ENCODE results near the gene PIAS2.
A peak's percentile ranks its signal among the peaks of the same experiment; 100 is the strongest.
"Not testable (repeated sequence)": the region's sequence is repeated elsewhere in the genome, so short reads cannot be mapped to it uniquely, and the experiment has no call there.

PIAS2 gene

DNA sequence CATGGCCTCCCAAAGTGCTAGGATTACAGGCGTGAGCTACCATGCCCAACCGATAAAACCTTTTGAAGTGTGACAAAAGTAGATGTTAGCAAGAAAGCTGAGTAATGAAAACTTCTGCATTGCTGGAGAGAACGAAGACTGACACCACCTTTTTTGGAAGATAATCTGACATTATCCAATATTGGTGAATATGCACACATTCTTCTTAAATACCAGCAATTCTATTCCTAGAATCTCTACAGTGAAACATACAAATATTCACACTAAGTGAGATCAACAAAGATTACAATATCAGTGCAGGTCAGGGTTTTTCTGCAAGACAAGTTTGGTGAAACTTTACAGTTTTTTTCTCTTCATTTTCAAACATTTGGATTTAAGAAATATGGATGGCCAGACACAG lies 7.8 kb downstream of the PIAS2 start:
- DNase-seq (ENCODE audit: low read depth, low spot score) = no peak

DNA sequence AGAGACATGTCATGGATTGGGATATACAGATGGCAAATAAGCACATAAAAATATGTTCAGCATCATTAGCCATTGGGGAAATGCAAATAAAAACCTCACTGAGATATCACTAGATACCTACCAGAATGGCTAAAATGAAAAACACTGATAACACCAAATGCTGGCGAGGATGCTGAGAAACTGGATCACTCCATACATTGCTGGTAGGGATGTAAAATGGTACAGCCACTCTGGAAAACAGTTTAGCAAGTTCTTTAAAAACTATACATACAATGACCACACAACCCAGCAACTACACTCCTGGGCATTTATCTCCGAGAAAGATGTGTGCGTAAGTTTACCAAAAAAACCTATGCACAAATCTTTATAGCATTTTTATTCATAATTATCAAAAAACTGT lies 13.9 kb downstream of the PIAS2 start:
- DNase-seq (ENCODE audit: low read depth, low spot score) = no peak

DNA sequence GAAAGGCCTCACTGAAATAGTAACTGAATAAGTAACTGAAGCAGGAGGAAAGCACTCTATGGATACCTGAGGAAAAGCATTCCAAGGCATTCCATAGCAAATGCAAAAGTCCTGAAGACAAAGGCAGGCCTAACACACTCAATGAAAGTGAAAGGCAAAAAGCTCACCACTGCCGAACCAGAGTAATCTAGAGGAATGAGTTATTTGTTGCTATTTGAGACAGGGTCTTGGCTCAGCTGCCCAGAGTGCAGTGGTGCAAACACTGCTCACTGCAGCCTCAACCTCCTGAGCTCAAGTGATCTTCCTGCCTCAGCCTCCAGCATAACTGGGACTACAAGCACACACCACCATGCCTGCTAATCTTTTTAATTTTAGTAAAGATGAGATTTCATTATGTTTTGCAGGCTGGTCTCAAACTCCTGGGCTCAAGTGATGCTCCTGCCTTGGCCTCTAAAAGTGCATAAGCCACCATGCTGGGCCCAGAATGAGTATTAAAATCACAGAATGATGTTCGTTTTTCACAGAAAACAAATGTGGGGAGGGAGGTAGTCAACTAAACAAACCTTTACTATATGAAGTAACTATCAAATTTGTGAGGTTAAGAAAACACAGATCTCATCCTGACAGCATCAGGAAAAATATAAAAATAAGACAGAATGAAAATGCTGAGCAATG lies 17.9 kb downstream of the PIAS2 start:
- DNase-seq (ENCODE audit: low read depth, low spot score) = peak; percentile 71

DNA sequence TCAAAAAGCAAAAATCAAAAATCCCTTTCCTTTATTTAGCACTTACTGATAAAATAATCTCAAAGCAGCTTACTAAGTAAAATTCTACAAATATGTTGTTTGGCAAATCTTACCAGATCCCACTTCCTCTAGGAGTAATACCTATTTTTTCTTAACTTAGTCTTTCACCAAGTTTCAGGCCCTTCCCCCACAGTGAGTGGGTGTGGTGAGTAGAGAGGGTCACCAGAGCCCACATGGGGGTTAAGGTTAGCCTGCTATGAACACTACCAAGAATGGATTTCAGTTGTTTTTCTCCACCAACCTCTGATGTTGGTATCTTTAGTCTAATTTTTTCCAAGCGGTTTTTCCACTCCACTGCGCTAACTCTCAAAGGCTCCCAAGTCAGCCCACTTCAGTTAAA lies 23.2 kb downstream of the PIAS2 start:
- DNase-seq (ENCODE audit: low read depth, low spot score) = no peak

DNA sequence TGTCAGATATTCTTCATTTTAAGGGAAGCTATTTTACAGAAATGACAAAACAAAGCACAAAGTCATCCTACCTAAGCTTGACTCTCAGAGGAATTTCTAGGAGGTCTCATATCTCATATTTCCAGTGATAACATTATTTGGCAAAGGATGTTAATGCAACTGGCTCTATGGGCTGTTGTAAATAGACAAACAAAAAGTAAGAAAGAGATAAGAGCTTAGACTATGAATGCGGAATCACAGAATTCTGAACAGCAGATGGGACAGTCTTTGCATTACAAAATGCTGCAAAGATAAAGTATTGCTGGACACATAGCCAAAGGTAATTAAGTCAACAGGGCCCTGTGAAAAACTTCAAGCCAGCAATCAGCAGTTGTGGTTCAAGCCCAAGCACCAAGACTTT lies 23.9 kb downstream of the PIAS2 start:
- no peak for DNase-seq (ENCODE audit: low read depth, low spot score)

DNA sequence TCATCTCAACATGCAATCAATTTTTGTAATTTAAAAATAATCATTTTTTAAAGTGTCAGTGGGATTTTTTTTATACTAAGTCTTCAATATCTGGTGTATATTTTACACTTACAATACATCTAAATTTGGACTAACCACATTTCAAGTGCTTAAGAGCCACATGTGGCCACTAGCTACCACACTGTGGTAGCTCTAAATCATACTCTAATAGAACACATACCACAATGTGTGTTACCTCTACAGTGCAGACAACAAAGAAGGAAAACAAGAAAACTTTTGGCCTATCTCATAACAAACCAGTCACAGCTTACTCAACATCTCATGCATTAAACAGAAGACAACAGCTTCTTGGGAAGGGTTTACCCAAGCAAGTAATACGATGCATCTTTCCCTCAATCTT lies 24.5 kb downstream of the PIAS2 start:
- DNase-seq (ENCODE audit: low read depth, low spot score) = no peak

DNA sequence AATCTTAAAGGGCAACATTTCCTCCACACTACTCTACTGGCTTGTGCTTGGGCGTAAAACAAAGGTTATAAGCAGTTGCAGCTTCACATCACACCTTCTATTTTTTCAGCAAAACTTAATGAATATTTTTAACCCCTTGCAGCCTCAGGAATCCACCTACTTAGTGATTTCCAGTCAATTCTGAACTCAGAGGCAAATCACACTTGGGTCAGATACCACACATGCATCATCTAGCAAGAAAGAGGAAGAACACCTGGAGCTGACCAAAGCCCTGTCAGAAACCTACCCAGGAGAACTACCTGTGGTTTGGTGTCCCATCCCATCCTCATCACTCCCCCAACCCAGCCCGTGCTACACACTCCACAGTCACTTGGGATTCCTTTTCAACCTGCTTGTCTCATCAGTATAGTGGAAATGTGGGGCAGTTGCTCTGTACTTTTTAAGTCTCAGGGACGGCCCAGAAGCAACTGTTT lies 25.5 kb downstream of the PIAS2 start:
- no peak for DNase-seq (ENCODE audit: low read depth, low spot score)

DNA sequence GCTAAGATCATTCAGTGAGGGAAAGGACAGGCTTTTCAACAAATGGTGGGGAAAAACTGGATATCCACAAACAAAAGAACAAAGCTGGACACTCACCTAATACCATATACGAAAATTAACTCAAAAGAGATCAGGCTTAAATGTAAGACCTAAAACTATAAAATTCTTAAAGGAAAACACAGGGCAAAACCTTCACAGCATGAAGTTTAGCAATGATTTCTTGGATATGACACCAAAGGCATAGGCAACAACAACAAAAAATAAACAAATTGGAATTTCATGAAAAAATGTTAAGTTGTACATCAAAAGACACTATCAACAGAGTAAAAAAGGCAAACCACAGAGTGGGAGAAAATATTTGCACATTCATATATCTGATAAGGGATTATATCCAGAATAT lies 28.3 kb downstream of the PIAS2 start:
- DNase-seq (ENCODE audit: low read depth, low spot score) = no peak

DNA sequence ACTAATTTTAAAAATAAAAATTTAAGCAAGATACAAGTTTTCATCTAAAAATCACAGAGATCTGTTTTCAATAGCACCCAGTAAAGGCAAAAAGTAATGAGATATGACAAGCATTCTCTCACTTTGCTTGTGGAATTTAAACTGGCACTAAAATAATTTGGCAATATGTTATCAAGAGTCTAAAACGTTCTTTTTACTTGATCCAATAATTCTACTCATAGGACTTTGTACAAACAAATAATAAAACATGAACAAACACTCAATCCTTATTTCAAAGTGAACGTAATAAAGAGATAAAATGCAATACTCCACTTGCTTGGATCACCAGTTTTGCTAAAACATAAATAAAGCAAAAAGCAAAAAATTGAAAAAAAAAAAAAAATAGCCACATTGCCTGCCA lies 30.4 kb downstream of the PIAS2 start:
- no peak for DNase-seq (ENCODE audit: low read depth, low spot score)

DNA sequence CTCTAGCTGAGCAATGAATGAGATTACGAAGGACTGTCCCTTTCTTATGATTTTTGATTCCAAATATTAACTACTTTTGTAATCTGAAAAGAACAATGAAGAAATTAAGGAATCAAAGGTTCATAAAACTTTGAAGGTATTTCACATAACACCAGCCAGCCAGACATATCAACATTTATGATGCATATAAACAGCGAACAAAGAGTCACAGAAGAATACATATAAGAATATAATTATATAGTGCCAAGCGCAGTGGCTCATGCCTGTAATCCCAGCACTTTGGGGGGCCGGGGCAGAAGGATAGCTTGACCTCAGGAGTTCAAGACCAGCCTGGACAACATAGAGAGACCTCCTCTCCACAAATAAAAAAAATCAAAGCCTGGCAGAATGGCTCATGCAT lies 34.1 kb downstream of the PIAS2 start:
- DNase-seq (ENCODE audit: low read depth, low spot score) = no peak

DNA sequence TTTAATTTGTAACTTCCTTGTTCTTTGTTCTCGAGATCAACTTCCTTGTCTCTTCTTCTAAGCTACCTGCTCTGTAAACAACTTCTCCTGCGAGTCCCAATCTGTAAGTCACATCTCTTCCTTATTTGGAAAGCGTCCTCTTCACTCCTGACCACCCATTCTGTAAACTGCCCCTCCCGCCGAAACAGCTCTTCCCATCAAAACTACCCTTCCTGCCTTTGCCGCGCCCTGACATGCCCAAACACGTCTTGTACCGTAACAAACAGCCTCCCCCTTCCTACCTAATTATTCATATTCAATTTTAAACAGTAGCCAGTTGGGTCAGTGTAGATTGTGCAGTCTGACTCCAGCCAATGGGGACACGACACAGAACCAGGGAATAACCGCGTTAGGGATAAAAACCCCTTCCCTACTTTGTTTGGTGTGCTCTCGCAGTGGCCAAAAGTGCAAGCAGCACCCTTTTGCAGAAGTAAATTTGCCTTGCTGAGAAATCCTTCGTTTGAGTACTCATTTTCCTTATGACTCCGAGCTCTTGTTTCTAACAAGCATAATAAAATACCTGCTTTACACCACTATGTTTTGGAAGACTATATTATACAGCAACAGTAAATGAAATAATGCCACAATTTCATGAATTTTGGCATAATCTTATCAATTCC lies 39.8 kb downstream of the PIAS2 start:
- no peak for DNase-seq (ENCODE audit: low read depth, low spot score)

DNA sequence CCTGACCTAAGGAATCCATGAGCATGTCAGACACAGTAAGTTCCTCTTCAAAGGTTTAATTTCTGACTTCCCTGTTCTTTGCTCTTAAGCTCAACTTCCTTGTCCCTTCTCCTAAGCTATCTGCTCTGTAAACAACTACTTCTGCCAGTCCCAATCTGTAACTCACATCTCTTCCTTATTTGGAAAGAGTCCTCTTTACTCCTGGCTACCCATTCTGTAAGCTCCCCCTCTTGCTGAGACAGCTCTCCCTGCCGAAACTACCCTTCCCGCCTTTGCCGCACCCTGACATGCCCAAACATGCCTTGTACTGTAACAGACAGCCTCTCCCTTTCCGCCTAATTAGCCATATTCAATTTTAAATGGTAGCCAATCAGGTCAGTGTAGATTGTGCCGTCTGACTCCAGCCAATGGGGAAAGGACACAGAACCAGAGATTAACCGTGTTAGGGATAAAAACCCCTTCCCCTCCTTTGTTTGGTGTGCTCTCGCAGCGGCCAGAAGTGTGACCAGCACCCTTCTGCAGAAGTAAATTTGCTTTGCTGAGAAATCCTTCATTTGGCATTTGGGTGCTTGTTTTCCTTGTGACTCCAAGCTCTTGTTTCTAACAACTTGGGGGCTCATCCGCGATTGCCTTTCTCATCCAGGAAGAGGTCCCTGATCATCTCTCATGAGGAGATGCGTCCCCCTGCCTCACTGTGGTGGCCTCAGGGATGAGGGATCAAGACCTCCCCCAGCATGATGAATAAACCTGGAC lies 49.0 kb downstream of the PIAS2 start:
- no peak for DNase-seq (ENCODE audit: low read depth, low spot score)

DNA sequence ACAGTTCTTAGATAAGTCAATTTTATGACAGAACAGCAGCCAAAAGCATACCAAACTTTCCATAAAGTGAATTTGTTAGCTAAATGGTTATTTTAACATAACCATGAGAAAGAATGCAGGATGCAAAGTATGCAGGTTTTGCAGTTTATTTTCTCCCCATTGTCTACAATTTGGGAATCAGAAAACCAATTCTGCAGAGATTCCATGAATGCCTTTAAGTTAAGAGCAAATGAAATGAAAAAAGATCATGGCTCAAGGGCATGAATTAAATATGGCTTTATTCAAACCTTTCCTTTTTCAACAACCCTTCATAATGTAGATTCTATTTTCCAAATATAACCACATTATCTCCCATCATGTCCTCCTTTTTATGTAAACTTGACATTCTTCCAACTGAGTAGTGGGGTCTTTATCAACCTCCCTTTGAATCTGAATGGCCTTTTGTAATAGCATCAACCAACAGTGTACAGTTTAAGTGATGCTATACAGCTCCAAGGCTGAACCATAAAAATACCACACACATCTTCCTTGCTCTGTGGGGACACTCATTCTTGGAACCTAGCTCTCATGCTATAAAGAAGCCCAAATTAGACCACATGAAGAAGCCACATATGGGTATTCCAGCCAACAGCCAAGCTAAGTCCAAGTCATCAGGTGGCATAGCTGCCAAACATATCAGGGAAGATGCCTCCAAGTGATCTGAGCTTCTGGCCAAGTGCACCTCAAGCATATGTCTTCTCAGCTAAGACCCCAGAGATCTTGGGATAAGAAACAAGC lies 49.8 kb downstream of the PIAS2 start:
- DNase-seq (ENCODE audit: low read depth, low spot score) = no peak

DNA sequence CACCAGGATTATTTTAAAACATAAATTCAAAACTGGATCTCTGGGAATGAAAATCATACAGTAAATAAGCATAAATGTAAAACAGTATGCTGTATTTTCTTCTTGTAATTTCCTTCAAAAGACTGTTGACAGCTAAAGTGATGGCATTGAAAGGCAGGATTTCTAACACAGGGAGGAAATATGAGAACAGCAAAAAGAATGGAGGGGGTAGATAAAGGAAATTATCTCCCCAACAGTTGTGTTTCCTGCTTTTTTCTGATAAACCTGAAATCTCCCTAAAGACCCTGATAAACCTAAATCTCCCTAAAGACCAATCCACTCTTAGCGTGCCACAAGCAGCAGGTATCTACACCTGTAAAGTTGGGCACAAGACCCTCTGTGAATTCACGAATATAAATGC lies 50.8 kb downstream of the PIAS2 start:
- no peak for DNase-seq (ENCODE audit: low read depth, low spot score)

DNA sequence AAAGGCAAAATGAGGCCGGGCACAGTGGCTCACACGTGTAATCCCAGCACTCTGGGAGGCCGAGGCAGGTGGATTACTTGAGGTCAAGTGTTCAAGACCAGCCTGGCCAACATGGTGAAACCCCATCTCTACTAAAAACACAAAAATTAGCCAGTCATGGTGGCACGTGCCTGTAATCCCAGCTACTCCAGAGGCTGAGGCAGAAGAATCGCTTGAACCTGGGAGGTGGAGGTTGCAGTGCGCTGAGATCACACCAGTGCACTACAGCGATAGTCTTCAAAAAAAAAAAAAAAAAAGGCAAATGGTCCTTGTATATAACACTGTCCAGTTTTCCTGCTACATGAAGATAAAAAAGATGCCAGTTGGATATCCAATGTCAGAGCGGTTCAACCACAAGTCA lies 52.1 kb downstream of the PIAS2 start:
- not testable (repeated sequence) for DNase-seq (ENCODE audit: low read depth, low spot score)

DNA sequence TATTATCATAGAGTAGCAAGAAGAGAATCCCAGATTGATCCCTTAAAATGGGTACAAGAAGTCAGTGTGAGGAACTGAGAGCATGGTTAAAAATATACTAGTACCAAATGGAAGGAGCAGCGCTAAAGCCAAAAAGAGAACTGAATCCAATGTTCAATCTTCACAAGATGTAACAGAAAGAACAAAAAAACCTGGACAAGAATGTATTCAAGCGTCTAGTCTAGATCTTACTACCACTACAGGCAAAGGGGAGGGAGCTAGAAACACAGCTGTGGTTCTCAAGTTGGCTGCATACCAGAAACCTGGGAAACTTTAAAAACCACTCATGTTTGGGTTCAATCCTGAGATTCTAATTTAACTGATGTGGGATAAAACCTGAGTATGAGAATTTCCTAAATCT lies 57.5 kb downstream of the PIAS2 start:
- DNase-seq (ENCODE audit: low read depth, low spot score) = no peak

DNA sequence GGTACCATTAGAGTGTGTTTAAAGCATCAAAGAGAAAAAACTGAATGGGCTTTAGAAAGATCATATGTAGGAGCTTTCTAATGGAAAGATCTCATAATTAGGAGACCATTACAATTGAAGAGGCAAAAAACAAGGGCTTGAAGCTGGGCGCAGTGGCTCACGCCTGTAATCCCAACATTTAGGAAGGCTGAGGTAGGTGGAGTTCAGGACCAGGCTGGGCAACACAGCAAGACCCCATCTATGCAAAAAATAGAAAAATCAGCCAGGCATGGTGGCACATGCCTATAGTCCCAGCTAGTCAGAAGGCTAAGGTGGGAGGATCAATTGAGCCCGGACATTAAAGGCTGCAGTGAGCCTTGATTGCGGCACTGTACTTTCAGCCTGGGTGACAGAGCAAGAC lies 59.0 kb downstream of the PIAS2 start:
- DNase-seq (ENCODE audit: low read depth, low spot score) = no peak

DNA sequence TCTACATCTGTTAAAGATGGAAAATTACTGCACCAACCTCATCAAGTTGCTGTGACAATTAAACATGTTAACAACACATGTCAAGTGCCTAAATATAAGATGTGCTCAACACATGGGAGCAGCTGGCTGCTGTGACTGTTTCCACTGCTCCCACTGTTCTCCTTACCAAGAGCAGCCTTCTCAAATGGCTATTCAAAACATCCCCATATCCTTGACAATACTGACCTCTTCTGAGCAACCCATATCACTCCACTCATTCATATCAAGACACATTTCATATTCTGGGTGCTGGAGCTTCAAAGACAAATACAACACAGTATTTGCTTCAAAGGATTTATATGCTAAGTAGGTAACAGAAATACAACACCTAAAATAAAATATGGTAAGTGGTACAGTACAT lies 60.3 kb downstream of the PIAS2 start:
- no peak for DNase-seq (ENCODE audit: low read depth, low spot score)

DNA sequence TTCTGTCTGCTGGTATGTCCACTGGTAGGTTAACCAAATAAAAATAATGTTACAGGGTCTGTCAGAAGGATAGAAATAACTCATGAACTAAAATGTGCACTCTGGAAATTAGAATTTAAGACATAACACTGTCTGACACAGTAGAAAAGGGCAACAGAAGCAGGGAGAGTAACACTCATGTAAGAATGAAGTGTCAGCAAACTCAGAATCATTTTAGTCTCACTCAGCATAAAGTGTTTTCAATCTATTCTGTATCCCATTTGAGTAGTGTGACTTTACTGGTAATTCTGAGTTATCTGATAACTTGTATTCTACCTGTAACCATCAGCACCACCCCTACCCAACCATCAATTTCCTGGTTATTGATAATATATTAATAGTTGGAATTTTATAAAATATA lies 68.3 kb downstream of the PIAS2 start:
- no peak for DNase-seq (ENCODE audit: low read depth, low spot score)

DNA sequence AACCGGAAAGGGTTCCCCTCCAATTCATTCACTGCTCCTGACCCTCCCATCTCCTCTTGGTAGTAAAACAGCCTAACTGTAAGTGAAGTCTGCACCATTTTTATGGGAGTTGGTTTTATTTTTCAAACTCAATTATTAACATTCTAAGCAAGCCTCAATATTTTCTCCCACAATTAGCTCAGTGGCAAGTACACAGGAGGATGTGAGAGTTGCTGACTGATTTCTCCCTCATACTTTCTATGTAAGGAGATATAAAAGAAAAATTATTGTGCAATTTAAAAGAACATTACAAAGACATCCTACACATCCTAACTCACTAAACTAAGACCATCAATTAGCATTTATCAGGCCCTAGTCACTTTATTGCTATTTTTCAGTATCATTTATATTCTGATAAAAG lies 73.9 kb downstream of the PIAS2 start:
- no peak for DNase-seq (ENCODE audit: low read depth, low spot score)

DNA sequence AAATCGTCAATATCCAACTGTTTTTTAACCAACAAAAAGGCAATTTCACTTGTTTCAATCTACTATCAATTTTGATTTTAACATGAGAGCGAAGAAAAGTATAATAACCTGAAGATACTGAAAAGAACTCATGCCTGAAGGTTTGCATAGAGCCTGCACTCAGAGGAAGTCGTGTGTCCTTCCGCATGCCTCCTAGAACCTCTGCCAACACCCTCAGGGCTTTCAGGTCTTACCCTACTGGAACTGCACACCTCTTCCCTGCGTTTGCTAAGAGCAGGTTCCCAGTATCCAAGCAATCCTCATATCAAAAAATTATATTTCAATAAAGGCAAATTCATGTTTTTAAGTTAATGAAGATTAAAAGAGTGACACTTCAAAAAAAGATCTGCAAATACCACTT lies 74.7 kb downstream of the PIAS2 start:
- DNase-seq (ENCODE audit: low read depth, low spot score) = peak; percentile 1

DNA sequence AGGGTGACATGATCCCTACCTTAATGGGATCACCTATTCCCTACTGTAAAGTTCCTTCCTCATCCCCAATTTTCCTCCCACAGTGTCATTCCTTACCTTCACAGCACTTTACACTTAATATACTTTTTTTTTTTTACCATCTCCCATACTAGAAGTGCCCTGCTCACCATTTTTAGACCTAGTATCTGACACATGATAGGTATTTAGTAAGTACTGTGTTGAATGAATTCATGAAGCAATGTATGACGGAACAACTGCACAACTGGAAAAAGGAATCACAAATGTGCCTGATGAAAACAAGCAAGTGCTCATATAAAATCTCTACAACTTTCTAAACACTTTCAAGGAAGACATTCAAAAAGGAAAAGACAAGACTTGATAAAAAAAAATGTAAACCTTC lies 83.4 kb downstream of the PIAS2 start:
- DNase-seq (ENCODE audit: low read depth, low spot score) = no peak

All from ELF-1 (cell line).